ENCODE measurements around the gene ABCD1. TPM values are rescaled to one million over a fixed set of nuclear protein-coding genes. Genes with fewer than 3 reads are reported as not detected.
"Not testable (repeated sequence)": the region's sequence is repeated elsewhere in the genome, so short reads cannot be mapped to it uniquely, and the experiment has no call there.

The ABCD1 gene
- total RNA-seq, 1 donor from 2014 or later = 10.1 TPM

GRCh38 chrX:153728095-153728494 is 3.4 kb downstream of the ABCD1 start:
- no peak for DNase-seq (ENCODE audit: low spot score)
- ATAC-seq = no peak
- intact Hi-C loops (cut with DNase I) = no loop called here

GRCh38 chrX:153728951-153729631 is 4.4 kb downstream of the ABCD1 start:
- intact Hi-C loops (cut with DNase I) = no loop called here
- ATAC-seq (no peak), DNase-seq (ENCODE audit: low spot score) (no peak)

GRCh38 chrX:153730115-153730514 is 5.5 kb downstream of the ABCD1 start:
- DNase-seq (ENCODE audit: low spot score); ATAC-seq; intact Hi-C loops (cut with DNase I): not testable (repeated sequence)

GRCh38 chrX:153731117-153731844 is 6.6 kb downstream of the ABCD1 start:
- DNase-seq (ENCODE audit: low spot score) (no peak), ATAC-seq (no peak)
- intact Hi-C loops (cut with DNase I) = no loop called here

- ATAC-seq (no peak), DNase-seq (ENCODE audit: low spot score) (no peak)
- intact Hi-C loops (cut with DNase I) = no loop called here
These were observed 7.2 kb downstream of the ABCD1 start for GRCh38 chrX:153731845-153732215.

DNA sequence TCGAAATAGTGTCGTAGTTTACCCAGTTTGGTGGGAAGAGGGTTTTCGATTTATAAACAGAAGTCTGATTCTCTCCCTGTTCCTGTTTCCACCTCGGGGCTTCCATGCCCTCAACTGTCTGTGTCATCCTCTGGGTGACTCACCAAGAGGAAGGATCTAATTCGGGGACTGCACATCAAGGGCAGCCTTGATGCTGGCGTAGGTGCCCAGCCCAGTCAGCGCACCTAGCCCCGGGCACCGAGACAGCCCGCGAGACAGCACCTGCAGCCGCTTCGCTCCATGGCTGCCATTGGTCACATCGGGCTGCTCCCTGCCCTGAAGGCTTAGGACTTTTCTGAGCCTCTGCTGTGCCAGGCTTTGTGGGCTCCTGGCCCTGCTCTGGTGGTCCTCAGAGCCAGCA is 7.7 kb downstream of the ABCD1 start:
- ATAC-seq (no peak), DNase-seq (ENCODE audit: low spot score) (no peak)
- intact Hi-C loops (cut with DNase I) = no loop called here

GRCh38 chrX:153733651-153734240 is 9.1 kb downstream of the ABCD1 start:
- intact Hi-C loops (cut with DNase I) = no loop called here

DNA sequence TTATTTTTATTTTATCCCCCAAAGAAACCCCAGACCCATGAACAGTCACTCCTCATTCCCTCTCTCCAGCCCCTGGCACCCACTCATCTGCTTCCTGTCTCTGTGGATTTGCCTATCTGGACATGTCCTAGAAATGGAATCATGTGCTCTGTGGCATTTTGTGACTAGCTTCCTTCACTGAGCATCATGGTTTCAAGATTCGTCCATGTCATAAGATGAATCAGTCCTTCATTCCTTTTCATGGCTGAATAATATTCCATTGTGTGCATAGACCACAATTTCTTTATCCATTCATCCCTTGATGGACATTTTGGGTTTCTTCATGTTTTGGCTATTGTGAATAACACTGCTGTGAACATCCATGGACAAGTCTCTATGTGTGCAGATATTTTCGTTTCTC is 10.2 kb downstream of the ABCD1 start:
- ATAC-seq (no peak), DNase-seq (ENCODE audit: low spot score) (no peak)
- intact Hi-C loops (cut with DNase I) = no loop called here

More at GRCh38 chrX:153733651-153734240, 9.1 kb downstream of the ABCD1 start:
- DNase-seq (ENCODE audit: low spot score) = peak; percentile 50
- no peak for ATAC-seq

DNA sequence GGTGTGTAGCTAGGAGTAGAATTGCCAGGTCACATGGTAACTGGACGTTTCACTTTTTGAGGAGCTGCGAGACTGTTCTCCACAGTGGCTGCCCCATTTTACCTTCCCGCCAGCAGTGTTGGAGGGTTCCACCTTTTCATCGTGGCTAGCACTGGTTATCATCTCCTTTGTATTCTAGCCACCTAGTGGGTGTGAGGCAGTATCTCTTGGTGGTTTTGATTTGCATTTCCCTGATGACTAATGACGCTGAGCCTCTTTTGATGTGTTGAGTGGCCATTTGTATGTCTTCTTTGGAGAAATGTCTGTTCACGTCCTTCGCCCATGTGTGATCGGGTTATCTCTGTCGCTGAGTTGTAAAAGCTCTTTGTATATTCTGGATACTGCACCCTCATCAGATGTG is 10.6 kb downstream of the ABCD1 start:
- DNase-seq (ENCODE audit: low spot score) (no peak), ATAC-seq (no peak)
- intact Hi-C loops (cut with DNase I) = no loop called here

DNA sequence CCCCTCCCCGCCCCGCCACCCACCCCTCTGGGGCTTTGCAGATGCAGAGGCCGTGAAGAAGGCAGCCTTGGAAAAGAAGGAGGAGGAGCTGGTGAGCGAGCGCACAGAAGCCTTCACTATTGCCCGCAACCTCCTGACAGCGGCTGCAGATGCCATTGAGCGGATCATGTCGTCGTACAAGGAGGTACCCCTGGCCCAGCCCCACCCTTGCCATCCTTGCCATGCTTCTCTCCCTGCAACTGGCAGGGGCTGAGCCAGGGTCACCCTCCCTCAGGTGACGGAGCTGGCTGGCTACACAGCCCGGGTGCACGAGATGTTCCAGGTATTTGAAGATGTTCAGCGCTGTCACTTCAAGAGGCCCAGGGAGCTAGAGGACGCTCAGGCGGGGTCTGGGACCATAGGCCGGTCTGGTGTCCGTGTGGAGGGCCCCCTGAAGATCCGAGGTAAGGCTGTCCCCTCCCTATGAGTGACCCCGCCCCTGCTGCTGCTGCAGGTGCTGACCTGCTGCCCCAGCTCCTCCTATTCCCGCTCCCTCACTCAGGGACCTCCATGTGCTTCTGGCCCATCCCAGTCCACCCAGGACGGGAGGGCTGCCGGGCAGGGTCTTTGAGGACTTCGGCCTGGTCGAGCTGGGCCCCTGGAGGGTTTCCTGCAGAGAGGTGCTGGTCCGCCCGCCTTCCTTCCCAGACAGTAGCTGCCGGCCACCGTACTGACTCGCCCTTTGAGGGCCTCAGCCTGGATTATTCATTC is 11.6 kb downstream of the ABCD1 start:
- ATAC-seq (no peak), DNase-seq (ENCODE audit: low spot score) (no peak)
- intact Hi-C loops (cut with DNase I) = no loop called here

DNA sequence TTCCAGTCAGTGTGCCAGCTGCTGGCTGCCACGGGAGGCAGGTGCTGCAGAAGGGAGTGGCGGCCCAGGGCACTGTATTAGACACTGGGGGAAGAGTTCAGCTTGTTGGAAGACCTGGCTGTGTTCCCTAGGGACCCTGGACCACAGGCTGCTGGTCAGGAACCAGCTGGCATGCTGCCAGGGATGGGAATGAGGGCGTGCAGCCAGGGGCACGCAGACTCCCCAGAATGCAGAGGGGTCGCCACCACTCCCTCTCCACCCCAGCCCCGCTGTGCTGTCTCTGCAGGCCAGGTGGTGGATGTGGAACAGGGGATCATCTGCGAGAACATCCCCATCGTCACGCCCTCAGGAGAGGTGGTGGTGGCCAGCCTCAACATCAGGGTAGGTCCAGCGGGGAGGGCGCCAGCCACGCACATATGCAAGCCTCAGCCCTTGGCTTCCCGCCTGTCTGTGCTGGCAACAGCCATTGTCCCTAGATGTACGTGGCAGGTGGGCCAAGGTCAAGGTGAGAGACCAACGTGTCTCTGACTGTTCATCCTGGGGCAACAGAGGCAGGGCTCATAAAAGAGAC is 12.3 kb downstream of the ABCD1 start:
- intact Hi-C loops (cut with DNase I) = no loop called here
- DNase-seq (ENCODE audit: low spot score) (no peak), ATAC-seq (no peak)

DNA sequence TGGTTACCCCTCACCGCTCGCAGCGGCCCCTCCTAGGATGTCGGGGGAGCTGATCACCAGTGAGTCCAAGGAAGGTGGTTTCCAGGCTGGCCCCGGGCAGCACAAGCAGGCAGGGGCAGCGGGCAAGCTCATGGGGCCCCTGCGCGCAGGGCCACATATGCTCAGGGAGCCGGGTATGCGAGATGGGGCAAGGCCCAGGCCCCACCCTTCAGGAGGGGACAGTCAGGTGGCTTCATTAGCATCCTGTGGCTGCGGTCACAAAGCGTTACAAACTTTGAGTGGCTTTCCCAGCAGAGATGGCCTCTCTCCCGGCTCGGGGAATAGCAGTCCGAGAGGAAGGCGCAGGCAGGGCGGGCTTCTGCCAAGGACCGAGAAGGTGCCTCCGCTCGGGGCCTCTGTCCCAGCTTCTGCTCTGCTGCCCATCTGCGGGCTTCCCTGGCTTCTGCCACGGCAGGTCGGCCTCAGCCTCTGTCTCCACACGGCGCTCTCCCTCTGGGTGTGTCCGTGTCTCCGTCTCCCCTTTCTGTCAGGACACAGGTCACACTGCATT is 13.5 kb downstream of the ABCD1 start:
- no peak for DNase-seq (ENCODE audit: low spot score)
- intact Hi-C loops (cut with DNase I) = no loop called here
- ATAC-seq = no peak

- peak; percentile 14 for ATAC-seq
- intact Hi-C loops (cut with DNase I) = no loop called here
- DNase-seq (ENCODE audit: low spot score) = no peak
These were observed 15.3 kb downstream of the ABCD1 start for GRCh38 chrX:153739754-153740486.

DNA sequence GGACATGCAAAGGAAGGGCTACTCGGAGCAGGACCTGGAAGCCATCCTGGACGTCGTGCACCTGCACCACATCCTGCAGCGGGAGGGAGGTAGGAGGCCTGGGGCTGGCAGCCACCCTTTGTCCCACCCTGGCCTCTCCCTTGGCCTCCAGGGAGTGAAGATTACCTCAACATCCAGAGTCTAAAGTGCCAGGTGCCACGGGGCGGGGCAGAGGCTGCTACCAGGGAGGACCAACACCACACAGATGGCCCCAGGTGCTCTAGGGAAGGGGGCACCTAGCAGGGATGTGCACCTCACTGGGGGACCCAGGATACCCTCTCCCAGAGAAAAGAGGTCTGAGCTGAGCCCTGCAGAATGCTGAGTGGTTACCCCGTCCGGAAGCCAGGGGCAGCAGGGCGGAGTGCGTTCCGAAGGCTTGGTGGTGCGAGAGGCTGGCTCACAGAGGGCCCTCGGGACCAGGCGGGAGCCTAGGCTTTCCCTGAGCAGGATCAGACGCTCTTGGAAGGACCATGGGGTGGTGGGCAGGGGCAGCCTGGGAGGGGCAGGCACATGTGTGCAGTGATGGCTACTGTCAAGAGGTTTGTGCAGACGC is 16.1 kb downstream of the ABCD1 start:
- DNase-seq (ENCODE audit: low spot score) = no peak
- no peak for ATAC-seq
- intact Hi-C loops (cut with DNase I) = no loop called here

DNA sequence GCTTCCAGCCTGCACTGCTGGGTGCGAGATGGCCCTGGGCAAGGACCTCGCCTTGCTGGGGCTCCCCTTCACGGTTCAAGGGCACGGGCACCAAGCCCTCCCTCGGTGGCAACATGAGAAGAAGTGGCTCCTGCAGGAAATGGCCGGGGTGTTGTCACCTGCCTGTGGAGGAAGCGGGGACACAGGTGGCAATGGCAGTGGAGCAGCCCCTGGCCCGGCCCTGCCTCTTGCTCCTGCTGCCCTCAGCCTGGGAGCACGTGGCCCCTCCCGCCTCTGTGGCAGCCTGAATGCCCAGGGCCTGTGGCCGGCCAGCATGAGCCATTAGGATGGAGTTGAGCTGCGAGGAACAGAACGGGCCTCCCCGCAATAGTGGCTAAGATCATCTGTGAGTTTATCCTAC is 16.8 kb downstream of the ABCD1 start:
- intact Hi-C loops (cut with DNase I) = no loop called here
- DNase-seq (ENCODE audit: low spot score) = no peak
- no peak for ATAC-seq

DNA sequence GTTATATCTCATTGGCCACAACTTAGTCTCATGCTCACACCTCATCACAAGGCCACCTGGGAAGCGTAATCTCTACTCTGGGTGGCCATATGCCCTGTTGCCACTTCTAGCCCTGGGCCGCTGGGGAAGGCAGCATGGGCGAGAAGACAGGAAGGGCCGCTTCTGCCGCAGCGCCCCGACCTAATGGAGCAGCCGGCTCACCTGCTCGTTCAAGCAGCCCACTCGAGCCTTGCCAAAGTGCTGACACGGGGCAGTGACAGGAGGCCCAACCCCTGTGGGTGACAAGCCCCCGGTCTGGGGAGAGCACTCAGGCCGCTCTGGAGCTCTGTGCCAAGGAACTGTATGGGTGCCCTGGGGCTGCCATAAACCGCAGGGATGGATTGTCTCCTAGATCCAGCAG is 17.5 kb downstream of the ABCD1 start:
- intact Hi-C loops (cut with DNase I); ATAC-seq; DNase-seq (ENCODE audit: low spot score): not testable (repeated sequence)

- DNase-seq (ENCODE audit: low spot score); ATAC-seq; intact Hi-C loops (cut with DNase I): not testable (repeated sequence)
These were observed 18.3 kb downstream of the ABCD1 start for GRCh38 chrX:153742796-153743467.

All from sciatic nerve (tissue), 2 donors.